Measurements from ENCODE around the gene IDH3G. TPM values are rescaled to one million over a fixed set of nuclear protein-coding genes. Genes with fewer than 3 reads are reported as not detected.

The IDH3G gene
- total and polyA plus RNA-seq, 4 experiments from 2014 or later: 39.9 to 106 (median 57.6) TPM

- ChIA-PET CTCF (ENCODE audit: partially characterized antibody) (no interaction called here), POLR2A (ENCODE audit: partially characterized antibody) (no interaction called here)
- H3K4me1 ChIP-seq (ENCODE audit: insufficient read depth, low read length): no peaks in the 10 kb centered on the region
- intact Hi-C loops (cut with micrococcal nuclease): no loop called here
- H3K4me1 Mint-ChIP-seq: peaks cover 0 to 4% (median 0%) of the 10 kb centered on the region in 4 donors
- no peaks in the 10 kb centered on the region for H3K36me3 ChIP-seq (ENCODE audit: insufficient read depth, low read length)
- H3K4me3 Mint-ChIP-seq: no peak overlapping the region
- no peaks in the 10 kb centered on the region for H3K9me3 ChIP-seq (ENCODE audit: control insufficient read depth in 1 of 2, low read length in 2 of 2)
- H3K27me3 ChIP-seq (ENCODE audit: insufficient read depth, low read length): no peaks in the 10 kb centered on the region
- H3K4me3 ChIP-seq (ENCODE audit: low read length in 2 of 2): no peak overlapping the region
- H3K27ac Mint-ChIP-seq: no peak overlapping the region
- no peaks in the 10 kb centered on the region for H3K36me3 Mint-ChIP-seq
- no peak overlapping the region for H3K27ac ChIP-seq (ENCODE audit: low read depth, low read length)
- no peaks in the 10 kb centered on the region for H3K27me3 Mint-ChIP-seq
- H3K9me3 Mint-ChIP-seq: no peaks in the 10 kb centered on the region
- DNase-seq: no peak
These were observed 22.5 kb downstream of the IDH3G start for GRCh38 chrX:153771415-153772315.

- ChIA-PET CTCF (ENCODE audit: partially characterized antibody) (no interaction called here), POLR2A (ENCODE audit: partially characterized antibody) (no interaction called here)
- Mint-ChIP-seq H3K27ac (no peak overlapping the region), H3K9me3 (no peaks in the 10 kb centered on the region), H3K4me1 (peaks cover 0 to 4% (median 3%) of the 10 kb centered on the region in 4 donors), H3K4me3 (no peak overlapping the region), H3K36me3 (no peaks in the 10 kb centered on the region), H3K27me3 (no peaks in the 10 kb centered on the region)
- Histone ChIP-seq H3K4me3 (ENCODE audit: low read length in 2 of 2) (no peak overlapping the region), H3K4me1 (ENCODE audit: insufficient read depth, low read length) (no peaks in the 10 kb centered on the region), H3K27ac (ENCODE audit: low read depth, low read length) (no peak overlapping the region), H3K27me3 (ENCODE audit: insufficient read depth, low read length) (no peaks in the 10 kb centered on the region), H3K9me3 (ENCODE audit: control insufficient read depth in 1 of 2, low read length in 2 of 2) (no peaks in the 10 kb centered on the region), H3K36me3 (ENCODE audit: insufficient read depth, low read length) (no peaks in the 10 kb centered on the region)
- no peak for DNase-seq
- intact Hi-C loops (cut with micrococcal nuclease): no loop called here
These were observed 23.4 kb downstream of the IDH3G start for GRCh38 chrX:153770601-153771414.

- no peak for DNase-seq
- Mint-ChIP-seq H3K36me3 (no peaks in the 10 kb centered on the region), H3K4me3 (no peak overlapping the region), H3K9me3 (no peaks in the 10 kb centered on the region), H3K27me3 (no peaks in the 10 kb centered on the region), H3K4me1 (peaks cover 0 to 4% (median 3%) of the 10 kb centered on the region in 4 donors), H3K27ac (no peak overlapping the region)
- intact Hi-C loops (cut with micrococcal nuclease): no loop called here
- ChIA-PET CTCF (ENCODE audit: partially characterized antibody) (no interaction called here), POLR2A (ENCODE audit: partially characterized antibody) (no interaction called here)
- Histone ChIP-seq H3K4me1 (ENCODE audit: insufficient read depth, low read length) (no peaks in the 10 kb centered on the region), H3K9me3 (ENCODE audit: control insufficient read depth in 1 of 2, low read length in 2 of 2) (no peaks in the 10 kb centered on the region), H3K27ac (ENCODE audit: low read depth, low read length) (no peak overlapping the region), H3K27me3 (ENCODE audit: insufficient read depth, low read length) (no peaks in the 10 kb centered on the region), H3K4me3 (ENCODE audit: low read length in 2 of 2) (no peak overlapping the region), H3K36me3 (ENCODE audit: insufficient read depth, low read length) (no peaks in the 10 kb centered on the region)
These were observed 24.1 kb downstream of the IDH3G start for GRCh38 chrX:153769865-153770600.

GRCh38 chrX:153769158-153769864, 24.9 kb downstream of the IDH3G start:
- intact Hi-C loops (cut with micrococcal nuclease): no loop called here
- no peaks in the 10 kb centered on the region for H3K36me3 Mint-ChIP-seq
- ChIA-PET CTCF (ENCODE audit: partially characterized antibody) (no interaction called here), POLR2A (ENCODE audit: partially characterized antibody) (no interaction called here)
- H3K9me3 ChIP-seq (ENCODE audit: control insufficient read depth in 1 of 2, low read length in 2 of 2): no peaks in the 10 kb centered on the region
- no peaks in the 10 kb centered on the region for H3K36me3 ChIP-seq (ENCODE audit: insufficient read depth, low read length)
- no peak overlapping the region for H3K27ac Mint-ChIP-seq
- no peak overlapping the region for H3K4me3 ChIP-seq (ENCODE audit: low read length in 2 of 2)
- H3K27me3 ChIP-seq (ENCODE audit: insufficient read depth, low read length): no peaks in the 10 kb centered on the region
- H3K9me3 Mint-ChIP-seq: no peaks in the 10 kb centered on the region
- H3K27ac ChIP-seq (ENCODE audit: low read depth, low read length): no peak overlapping the region
- H3K4me1 ChIP-seq (ENCODE audit: insufficient read depth, low read length): no peaks in the 10 kb centered on the region
- no peak overlapping the region for H3K4me3 Mint-ChIP-seq
- H3K27me3 Mint-ChIP-seq: no peaks in the 10 kb centered on the region
- no peak for DNase-seq
- peaks cover 0 to 4% (median 3%) of the 10 kb centered on the region in 4 donors for H3K4me1 Mint-ChIP-seq

GRCh38 chrX:153768311-153769157, 25.6 kb downstream of the IDH3G start:
- CTCF ChIA-PET (ENCODE audit: partially characterized antibody): no interaction called here
- no peaks in the 10 kb centered on the region for H3K36me3 ChIP-seq (ENCODE audit: insufficient read depth, low read length)
- no peak overlapping the region for H3K4me3 Mint-ChIP-seq
- DNase-seq: no peak
- no peaks in the 10 kb centered on the region for H3K4me1 ChIP-seq (ENCODE audit: insufficient read depth, low read length)
- intact Hi-C loops (cut with micrococcal nuclease): no loop called here
- H3K27me3 Mint-ChIP-seq: no peaks in the 10 kb centered on the region
- no peaks in the 10 kb centered on the region for H3K9me3 ChIP-seq (ENCODE audit: control insufficient read depth in 1 of 2, low read length in 2 of 2)
- peaks cover 4 to 10% (median 7%) of the 10 kb centered on the region in 4 donors for H3K4me1 Mint-ChIP-seq
- POLR2A ChIA-PET (ENCODE audit: partially characterized antibody): no interaction called here
- H3K36me3 Mint-ChIP-seq: no peaks in the 10 kb centered on the region
- H3K27ac ChIP-seq (ENCODE audit: low read depth, low read length): no peak overlapping the region
- H3K4me3 ChIP-seq (ENCODE audit: low read length in 2 of 2): no peak overlapping the region
- H3K9me3 Mint-ChIP-seq: no peaks in the 10 kb centered on the region
- H3K27me3 ChIP-seq (ENCODE audit: insufficient read depth, low read length): no peaks in the 10 kb centered on the region
- no peak overlapping the region for H3K27ac Mint-ChIP-seq

- H3K4me3 Mint-ChIP-seq: no peak overlapping the region
- no peaks in the 10 kb centered on the region for H3K27me3 Mint-ChIP-seq
- CTCF ChIA-PET (ENCODE audit: partially characterized antibody): interaction anchor here (1.0 kb wide), 1 partner anchor 185 kb away, joined by 3 read pairs; no protein-coding TSS in a partner anchor
- no peaks in the 10 kb centered on the region for H3K36me3 Mint-ChIP-seq
- intact Hi-C loops (cut with micrococcal nuclease): no loop called here
- Histone ChIP-seq H3K9me3 (ENCODE audit: control insufficient read depth in 1 of 2, low read length in 2 of 2) (no peaks in the 10 kb centered on the region), H3K4me3 (ENCODE audit: low read length in 2 of 2) (no peak overlapping the region), H3K27me3 (ENCODE audit: insufficient read depth, low read length) (no peaks in the 10 kb centered on the region), H3K4me1 (ENCODE audit: insufficient read depth, low read length) (no peaks in the 10 kb centered on the region), H3K36me3 (ENCODE audit: insufficient read depth, low read length) (no peaks in the 10 kb centered on the region), H3K27ac (ENCODE audit: low read depth, low read length) (no peak overlapping the region)
- POLR2A ChIA-PET (ENCODE audit: partially characterized antibody): no interaction called here
- no peaks in the 10 kb centered on the region for H3K9me3 Mint-ChIP-seq
- peaks cover 4 to 10% (median 7%) of the 10 kb centered on the region in 4 donors for H3K4me1 Mint-ChIP-seq
- no peak for DNase-seq
- H3K27ac Mint-ChIP-seq: no peak overlapping the region
These were observed 26.5 kb downstream of the IDH3G start for GRCh38 chrX:153767674-153768055.

Data from CD4-positive, alpha-beta memory T cell (primary cell).